Measurements from ENCODE around the gene SUMO3.

Gene SUMO3

GRCh38 chr21:44829507-44830092 lies 11.7 kb upstream of the SUMO3 start:
- TF ChIP-seq, protein P1, sequence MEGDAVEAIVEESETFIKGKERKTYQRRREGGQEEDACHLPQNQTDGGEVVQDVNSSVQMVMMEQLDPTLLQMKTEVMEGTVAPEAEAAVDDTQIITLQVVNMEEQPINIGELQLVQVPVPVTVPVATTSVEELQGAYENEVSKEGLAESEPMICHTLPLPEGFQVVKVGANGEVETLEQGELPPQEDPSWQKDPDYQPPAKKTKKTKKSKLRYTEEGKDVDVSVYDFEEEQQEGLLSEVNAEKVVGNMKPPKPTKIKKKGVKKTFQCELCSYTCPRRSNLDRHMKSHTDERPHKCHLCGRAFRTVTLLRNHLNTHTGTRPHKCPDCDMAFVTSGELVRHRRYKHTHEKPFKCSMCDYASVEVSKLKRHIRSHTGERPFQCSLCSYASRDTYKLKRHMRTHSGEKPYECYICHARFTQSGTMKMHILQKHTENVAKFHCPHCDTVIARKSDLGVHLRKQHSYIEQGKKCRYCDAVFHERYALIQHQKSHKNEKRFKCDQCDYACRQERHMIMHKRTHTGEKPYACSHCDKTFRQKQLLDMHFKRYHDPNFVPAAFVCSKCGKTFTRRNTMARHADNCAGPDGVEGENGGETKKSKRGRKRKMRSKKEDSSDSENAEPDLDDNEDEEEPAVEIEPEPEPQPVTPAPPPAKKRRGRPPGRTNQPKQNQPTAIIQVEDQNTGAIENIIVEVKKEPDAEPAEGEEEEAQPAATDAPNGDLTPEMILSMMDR (IDR thresholded peaks at IDR 0.05; ENCODE audit: insufficient read depth, low read depth, low read length, missing control alignments) = no peak
- H3K4me3 ChIP-seq (ENCODE audit: low read depth, low read length) = no peak overlapping the region
- DNase-seq (ENCODE audit: low read depth) = no peak

- DNase-seq (ENCODE audit: low read depth) = no peak
- TF ChIP-seq, protein P1 (IDR thresholded peaks at IDR 0.05; ENCODE audit: insufficient read depth, low read depth, low read length, missing control alignments) = no peak
Observed at GRCh38 chr21:44828362-44829056, 10.6 kb upstream of the SUMO3 start.

GRCh38 chr21:44823179-44823660 lies 5.4 kb upstream of the SUMO3 start:
- TF ChIP-seq, protein P1 (IDR thresholded peaks at IDR 0.05; ENCODE audit: insufficient read depth, low read depth, low read length, missing control alignments) = no peak
- H3K4me3 ChIP-seq (ENCODE audit: low read depth, low read length) = no peak overlapping the region
- no peak for DNase-seq (ENCODE audit: low read depth)

More at GRCh38 chr21:44828362-44829056, 10.6 kb upstream of the SUMO3 start:
- no peak overlapping the region for H3K4me3 ChIP-seq (ENCODE audit: low read depth, low read length)

DNA sequence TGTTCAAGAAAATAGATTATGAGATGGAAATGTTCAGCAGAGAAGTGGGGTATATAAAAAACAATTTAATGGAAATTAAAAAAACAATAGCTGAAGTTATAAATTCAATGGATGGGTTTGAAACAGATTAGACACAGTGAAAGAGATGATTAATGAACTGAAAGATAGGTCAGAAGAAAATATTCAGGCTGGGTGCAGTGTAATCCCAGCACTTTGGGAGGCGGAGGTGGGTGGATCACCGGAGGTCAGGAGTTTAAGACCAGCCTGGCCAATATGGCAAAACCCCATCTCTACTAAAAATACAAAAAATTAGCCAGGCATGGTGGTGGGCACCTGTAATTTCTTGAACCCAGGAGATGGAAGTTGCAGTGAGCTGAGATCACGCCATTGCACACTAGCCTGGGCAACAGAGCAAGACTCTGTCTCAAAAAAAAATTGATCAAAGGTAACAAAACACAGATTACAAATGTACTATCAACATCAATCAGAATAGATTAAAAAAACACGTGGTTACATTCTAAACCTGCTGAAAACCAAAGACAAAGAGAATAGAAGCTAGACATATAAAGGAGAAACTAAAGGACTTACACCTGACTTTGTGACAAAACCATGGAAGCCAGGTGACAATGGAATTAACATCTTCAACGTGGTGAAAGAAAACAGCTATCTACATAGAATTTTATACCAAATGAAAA lies 4.8 kb upstream of the SUMO3 start:
- H3K4me3 ChIP-seq (ENCODE audit: low read depth, low read length) = no peak overlapping the region
- TF ChIP-seq, protein P1 (IDR thresholded peaks at IDR 0.05; ENCODE audit: insufficient read depth, low read depth, low read length, missing control alignments) = no peak
- no peak for DNase-seq (ENCODE audit: low read depth)

DNA sequence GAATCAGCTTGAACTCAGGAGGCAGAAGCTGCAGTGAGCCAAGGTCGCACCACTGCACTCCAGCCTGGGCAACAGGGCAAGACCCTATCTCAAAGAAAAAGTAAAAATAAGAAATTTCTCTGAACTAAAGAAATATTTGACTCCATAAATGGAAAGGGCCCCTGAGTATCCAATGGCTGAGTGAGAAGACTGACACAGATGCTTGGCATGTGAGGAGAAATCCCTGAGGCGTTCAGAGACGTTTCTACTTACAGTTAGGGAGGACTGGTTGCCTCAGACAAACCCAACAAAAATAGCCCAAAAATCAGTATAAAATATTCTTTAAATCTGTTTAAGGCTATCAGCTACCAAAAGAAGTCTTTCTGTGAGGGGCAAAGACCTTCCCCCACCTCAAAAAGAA lies 3.0 kb upstream of the SUMO3 start:
- no peak for DNase-seq (ENCODE audit: low read depth)
- no peak overlapping the region for H3K4me3 ChIP-seq (ENCODE audit: low read depth, low read length)
- TF ChIP-seq, protein P1 (IDR thresholded peaks at IDR 0.05; ENCODE audit: insufficient read depth, low read depth, low read length, missing control alignments) = no peak

DNA sequence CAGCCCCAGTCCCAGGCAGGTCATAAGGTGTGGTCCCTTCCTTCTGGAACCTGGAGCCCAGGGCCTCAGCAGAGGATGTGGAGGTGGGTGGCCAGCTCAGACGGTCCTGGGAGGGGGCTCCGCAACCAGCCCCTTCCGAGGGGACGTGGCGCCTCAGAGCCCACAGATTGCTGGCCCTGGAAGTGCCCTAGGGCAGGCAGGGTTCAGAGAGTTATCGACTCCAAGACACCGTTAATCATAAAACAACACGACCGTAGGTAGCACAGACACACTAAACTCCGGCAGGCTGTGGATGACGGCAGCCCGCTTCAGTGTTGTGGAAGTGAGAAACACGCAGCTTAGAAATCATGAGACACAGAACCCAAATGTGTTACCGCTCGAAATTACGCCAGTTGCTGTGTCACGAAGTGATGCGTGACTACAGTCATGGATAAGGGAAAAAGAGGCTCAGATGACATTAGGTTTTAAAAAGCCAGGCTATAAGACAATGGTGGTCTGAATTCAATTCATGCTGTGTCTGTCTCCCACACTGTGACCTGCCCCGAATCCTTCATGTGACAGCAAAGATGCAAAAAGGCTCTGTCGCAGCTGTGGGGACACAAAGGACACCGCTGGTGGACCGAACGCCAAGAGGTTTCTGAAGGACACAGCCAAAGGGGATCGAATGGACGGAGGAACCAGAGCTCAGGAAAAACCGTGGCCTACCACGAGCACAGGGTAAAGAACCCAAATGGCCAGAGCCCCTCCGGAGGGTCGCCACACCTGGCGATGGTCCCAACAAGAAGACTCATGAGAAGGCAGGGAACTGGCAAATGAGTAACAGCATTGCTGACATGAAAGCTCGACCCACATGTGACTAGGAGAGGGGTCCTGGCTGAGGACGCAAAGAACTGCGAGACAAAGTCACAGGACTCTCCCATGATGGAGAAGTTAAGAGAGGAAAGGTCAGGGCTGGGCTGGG lies 1.7 kb upstream of the SUMO3 start:
- no peak overlapping the region for H3K4me3 ChIP-seq (ENCODE audit: low read depth, low read length)
- no peak for DNase-seq (ENCODE audit: low read depth)
- TF ChIP-seq, protein P1 (IDR thresholded peaks at IDR 0.05; ENCODE audit: insufficient read depth, low read depth, low read length, missing control alignments) = no peak
